Fibroblast of upper back skin (primary cell): ENCODE results near the gene ZNF655.

Experiments
- DNase-seq: peaks from one replicate; pipeline ENCODE4 v3.0.0-alpha.2; 2013

Gene ZNF655

GRCh38 chr7:99607548-99607947, 49.1 kb downstream of the ZNF655 start:
- no peak for DNase-seq

GRCh38 chr7:99614495-99614894, 56.1 kb downstream of the ZNF655 start:
- no peak for DNase-seq

GRCh38 chr7:99615989-99616358, 57.5 kb downstream of the ZNF655 start:
- no peak for DNase-seq

GRCh38 chr7:99616359-99617191, 58.1 kb downstream of the ZNF655 start, which contains the start of gene ZSCAN25:
ZSCAN25 (plus strand) TSS chr7:99616946; CDS start chr7:99619607, 2,661 bp downstream.
- peak; percentile 91 for DNase-seq

- DNase-seq = no peak
Measured at GRCh38 chr7:99617192-99617781, 58.8 kb downstream of the ZNF655 start.

GRCh38 chr7:99618726-99619125, 60.3 kb downstream of the ZNF655 start:
- peak; percentile 8 for DNase-seq

GRCh38 chr7:99619571-99620130, 61.2 kb downstream of the ZNF655 start:
- no peak for DNase-seq

- no peak for DNase-seq
Measured at GRCh38 chr7:99621271-99621670, 62.8 kb downstream of the ZNF655 start.

GRCh38 chr7:99622596-99622995, 64.2 kb downstream of the ZNF655 start:
- DNase-seq = no peak

GRCh38 chr7:99623091-99623693, 64.8 kb downstream of the ZNF655 start:
- peak; percentile 8 for DNase-seq

GRCh38 chr7:99623702-99624447, 65.4 kb downstream of the ZNF655 start:
- DNase-seq = no peak

GRCh38 chr7:99624484-99624883, 66.0 kb downstream of the ZNF655 start:
- no peak for DNase-seq

- DNase-seq = no peak
Measured at GRCh38 chr7:99625321-99625720, 66.9 kb downstream of the ZNF655 start.

- DNase-seq = no peak
Measured at GRCh38 chr7:99625961-99626360, 67.5 kb downstream of the ZNF655 start.
